NOMO-1 treated with dmso at 0.1 percent for 144 hours (cell line): ENCODE data around the gene SHISA6.

Experiments
- DNase-seq: peaks from one replicate; lab custom pipeline; 2025; ENCODE audit not compliant: unreplicated experiment; lab: John Stamatoyannopoulos, UW

The SHISA6 gene

GRCh38 chr17:11340803-11341202, 99.8 kb downstream of the SHISA6 start:
- DNase-seq: no peak

GRCh38 chr17:11342138-11342537, 101.1 kb downstream of the SHISA6 start:
- DNase-seq: no peak

- no peak for DNase-seq
Observed at GRCh38 chr17:11349106-11349505, 108.1 kb downstream of the SHISA6 start.

GRCh38 chr17:11351479-11351878, 110.5 kb downstream of the SHISA6 start:
- DNase-seq: no peak

GRCh38 chr17:11353601-11354000, 112.6 kb downstream of the SHISA6 start:
- no peak for DNase-seq

GRCh38 chr17:11356371-11356770, 115.4 kb downstream of the SHISA6 start:
- DNase-seq: no peak

GRCh38 chr17:11363565-11364117, 122.6 kb downstream of the SHISA6 start:
- DNase-seq: no peak

GRCh38 chr17:11366272-11366850, 125.3 kb downstream of the SHISA6 start:
- DNase-seq: no peak

- DNase-seq: no peak
Observed at GRCh38 chr17:11369575-11369974, 128.6 kb downstream of the SHISA6 start.

GRCh38 chr17:11372692-11373091, 131.7 kb downstream of the SHISA6 start:
- no peak for DNase-seq

GRCh38 chr17:11378506-11378905, 137.5 kb downstream of the SHISA6 start:
- no peak for DNase-seq

- DNase-seq: no peak
Observed at GRCh38 chr17:11380761-11381160, 139.7 kb downstream of the SHISA6 start.

- no peak for DNase-seq
Observed at GRCh38 chr17:11383157-11383556, 142.1 kb downstream of the SHISA6 start.

- DNase-seq: no peak
Observed at GRCh38 chr17:11384131-11384530, 143.1 kb downstream of the SHISA6 start.

GRCh38 chr17:11387610-11388009, 146.6 kb downstream of the SHISA6 start:
- no peak for DNase-seq

GRCh38 chr17:11388054-11388453, 147.0 kb downstream of the SHISA6 start:
- no peak for DNase-seq

- no peak for DNase-seq
Observed at GRCh38 chr17:11389583-11389982, 148.6 kb downstream of the SHISA6 start.

- no peak for DNase-seq
Observed at GRCh38 chr17:11391134-11391533, 150.1 kb downstream of the SHISA6 start.

GRCh38 chr17:11404431-11405276, 163.6 kb downstream of the SHISA6 start:
- DNase-seq: no peak

- no peak for DNase-seq
Observed at GRCh38 chr17:11406716-11407115, 165.7 kb downstream of the SHISA6 start.

GRCh38 chr17:11412654-11413053, 171.6 kb downstream of the SHISA6 start:
- no peak for DNase-seq

- DNase-seq: no peak
Observed at GRCh38 chr17:11418342-11418741, 177.3 kb downstream of the SHISA6 start.
